GM19193 (cell line): ENCODE data around the gene PLCB4.

Experiments used
- POLR2A ChIP-seq: IDR thresholded peaks from 4 replicates; pipeline ENCODE4 v1.6.1; 2011; ENCODE audit not compliant: insufficient read depth, insufficient read length; ENCODE audit errors: extremely low read depth

The PLCB4 gene

GRCh38 chr20:9493803-9494202, 424.9 kb downstream of the PLCB4 start:
- no peak for TF ChIP-seq POLR2A

- TF ChIP-seq POLR2A, result no peak
Observed at GRCh38 chr20:9495701-9496100, 426.8 kb downstream of the PLCB4 start.

GRCh38 chr20:9496155-9496554, 427.3 kb downstream of the PLCB4 start:
- no peak for TF ChIP-seq POLR2A

- no peak for TF ChIP-seq POLR2A
Observed at GRCh38 chr20:9498322-9498721, 429.4 kb downstream of the PLCB4 start.

GRCh38 chr20:9499126-9499899, 430.4 kb downstream of the PLCB4 start:
- no peak for TF ChIP-seq POLR2A

- no peak for TF ChIP-seq POLR2A
Observed at GRCh38 chr20:9500121-9500520, 431.2 kb downstream of the PLCB4 start.

- no peak for TF ChIP-seq POLR2A
Observed at GRCh38 chr20:9501473-9501872, 432.6 kb downstream of the PLCB4 start.

- TF ChIP-seq POLR2A, result no peak
Observed at GRCh38 chr20:9503526-9504245, 434.8 kb downstream of the PLCB4 start.

- no peak for TF ChIP-seq POLR2A
Observed at GRCh38 chr20:9506280-9506821, 437.5 kb downstream of the PLCB4 start.

GRCh38 chr20:9506964-9507369, 438.1 kb downstream of the PLCB4 start:
- no peak for TF ChIP-seq POLR2A

GRCh38 chr20:9507544-9508239, 438.8 kb downstream of the PLCB4 start:
- no peak for TF ChIP-seq POLR2A

- no peak for TF ChIP-seq POLR2A
Observed at GRCh38 chr20:9508240-9508661, 439.4 kb downstream of the PLCB4 start.

GRCh38 chr20:9508696-9509178, 439.9 kb downstream of the PLCB4 start:
- TF ChIP-seq POLR2A, result no peak

- TF ChIP-seq POLR2A, result no peak
Observed at GRCh38 chr20:9509246-9509645, 440.4 kb downstream of the PLCB4 start.

- no peak for TF ChIP-seq POLR2A
Observed at GRCh38 chr20:9510911-9511310, 442.0 kb downstream of the PLCB4 start.
